Airway epithelial cell (primary cell): ENCODE results near the gene SLC25A24. TPM values are rescaled to one million over a fixed set of nuclear protein-coding genes. Genes with fewer than 3 reads are reported as not detected.

ENCODE experiments used
- total RNA-seq: library from RNA; depleted of rRNA; stranded (reverse); fragments of >200 nt; gene quantifications from 2 replicates; pipeline ENCODE4 v1.2.3, GENCODE V29; 2015

The SLC25A24 gene
- 39.4 and 40.8 TPM in 2 replicates for total RNA-seq

DNA sequence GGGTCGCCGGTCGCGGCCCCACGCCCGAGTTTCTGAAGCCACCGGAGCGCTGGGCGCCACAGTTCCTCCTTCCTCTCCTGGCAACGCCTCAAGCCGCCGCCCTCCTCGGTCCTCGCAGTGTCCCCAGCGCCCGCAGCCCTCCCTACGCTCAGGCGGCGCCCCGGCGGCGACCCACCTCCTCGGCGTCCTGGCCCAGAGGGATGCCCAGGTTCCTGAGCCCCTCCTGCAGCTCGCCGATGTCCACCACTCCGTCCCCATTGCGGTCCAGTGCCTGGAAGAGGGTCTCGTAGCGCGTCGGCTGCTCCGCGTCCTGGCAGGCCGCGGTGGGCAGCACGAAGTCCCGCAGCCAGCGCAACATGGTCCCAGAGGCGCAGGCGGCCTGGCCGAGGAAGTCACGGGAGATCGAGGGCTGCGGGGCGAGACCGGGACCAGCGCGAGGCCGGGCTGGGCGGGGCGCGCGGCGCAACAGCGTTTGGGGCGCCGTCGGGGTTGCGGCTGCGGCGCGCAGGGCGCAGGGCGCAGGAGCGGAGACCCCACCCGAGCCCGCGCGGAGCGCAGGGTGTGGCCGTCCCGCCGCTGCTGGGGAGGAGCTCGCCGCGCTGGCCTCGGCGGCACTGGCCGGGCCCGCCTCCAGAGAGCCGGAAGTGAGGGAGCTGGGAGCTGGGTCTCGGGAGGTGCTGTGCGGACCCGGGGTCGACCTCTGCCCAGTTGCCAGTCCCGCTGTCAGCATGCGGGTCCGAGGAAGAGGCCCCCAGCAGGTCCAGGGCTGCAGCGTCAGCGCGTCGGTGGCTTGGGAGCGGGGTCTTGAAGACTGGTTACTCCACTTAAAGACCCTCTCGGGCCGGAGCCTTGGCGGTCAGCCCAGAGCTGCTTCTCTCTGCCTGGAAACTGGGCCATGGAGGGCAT, at the start of gene SLC25A24:
Gene SLC25A24 (minus strand): TSS at position 563 of the 906 bp plus-strand sequence. CDS start 205 bp downstream, at position 358.

DNA sequence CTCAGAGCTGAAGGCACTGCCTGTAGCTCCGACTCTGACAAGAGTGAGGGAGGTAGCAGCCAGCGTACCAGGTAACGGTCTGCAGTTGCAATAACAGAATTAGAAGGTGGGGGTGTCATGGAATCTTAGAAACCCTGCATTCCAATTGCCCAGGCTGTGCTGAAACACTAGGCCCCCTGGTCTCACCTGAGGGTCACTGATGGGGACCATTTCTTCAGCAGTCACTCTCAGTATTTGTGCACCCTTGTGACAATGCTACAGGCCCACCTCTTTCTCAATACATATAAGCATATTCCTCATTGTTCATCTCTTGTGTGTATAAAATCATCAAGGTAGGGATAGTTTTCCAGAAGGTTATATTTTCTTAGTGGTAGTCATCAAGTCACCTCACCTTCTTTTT, 43.8 kb upstream of the SLC25A24 start, which contains the start of gene NBPF4:
Gene NBPF4 (minus strand): TSS at position 101 of the 400 bp plus-strand sequence. CDS start 315 bp downstream, outside the sequence.

Other genes with a start within 250 kb of the SLC25A24 start
- gene VAV3, start 235.2 kb downstream of the SLC25A24 start, total RNA-seq, result 7.2 and 7.3 TPM in 2 replicates
- not detected in 2 replicates for gene NBPF4, start 43.7 kb upstream of the SLC25A24 start, total RNA-seq
- not detected in 2 replicates for gene NBPF6, start 250.0 kb upstream of the SLC25A24 start, total RNA-seq